Measurements from ENCODE around the gene GLIS1.

GLIS1 gene

DNA sequence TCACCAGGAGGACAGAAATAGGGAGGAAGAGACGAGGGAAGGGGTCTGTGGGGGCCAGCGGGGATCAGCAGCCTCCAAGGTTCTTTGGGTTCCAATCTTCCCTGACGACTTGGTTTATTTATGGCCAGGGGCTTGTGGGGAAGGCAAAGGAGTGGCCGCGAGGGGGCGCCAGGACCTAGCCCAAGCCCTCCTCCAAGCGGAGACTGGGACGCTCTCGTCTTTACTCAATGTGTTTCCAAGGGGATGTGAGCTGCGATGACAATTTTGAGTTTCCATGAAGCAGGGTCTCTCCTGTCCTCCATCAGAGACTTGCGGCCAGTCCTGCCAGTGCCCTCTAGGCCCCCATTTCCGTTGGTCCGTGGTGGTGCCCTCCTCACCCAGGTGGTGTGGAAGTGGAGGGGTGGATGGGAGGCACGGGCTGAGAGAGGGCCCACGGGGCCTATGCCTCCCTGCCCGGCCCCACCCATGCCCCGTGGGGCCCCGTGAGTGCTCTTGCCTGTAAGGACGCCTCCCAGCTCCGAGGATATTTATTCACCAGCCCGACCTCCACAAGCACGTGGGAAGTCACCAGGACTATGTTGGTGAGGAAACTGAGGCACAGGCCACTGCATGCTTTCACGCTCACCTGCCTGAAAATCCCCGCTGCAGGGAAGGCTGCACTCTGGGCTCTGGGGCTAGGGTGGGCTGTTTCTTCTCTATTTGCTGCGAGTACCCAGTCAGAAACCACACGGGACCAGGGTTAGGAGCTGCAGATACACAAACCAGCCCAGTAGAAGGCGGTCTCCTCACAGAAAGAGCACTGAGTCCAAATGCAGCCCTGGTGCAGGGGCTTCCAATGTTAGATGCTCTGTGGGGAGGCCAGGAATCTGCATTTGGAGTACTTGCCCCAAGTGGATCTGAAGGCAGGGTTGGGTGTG is 253.2 kb downstream of the GLIS1 start:
- DNase-seq (ENCODE audit: low read depth in 3 of 3): peak; percentile 13 to 34 (median 15)

DNA sequence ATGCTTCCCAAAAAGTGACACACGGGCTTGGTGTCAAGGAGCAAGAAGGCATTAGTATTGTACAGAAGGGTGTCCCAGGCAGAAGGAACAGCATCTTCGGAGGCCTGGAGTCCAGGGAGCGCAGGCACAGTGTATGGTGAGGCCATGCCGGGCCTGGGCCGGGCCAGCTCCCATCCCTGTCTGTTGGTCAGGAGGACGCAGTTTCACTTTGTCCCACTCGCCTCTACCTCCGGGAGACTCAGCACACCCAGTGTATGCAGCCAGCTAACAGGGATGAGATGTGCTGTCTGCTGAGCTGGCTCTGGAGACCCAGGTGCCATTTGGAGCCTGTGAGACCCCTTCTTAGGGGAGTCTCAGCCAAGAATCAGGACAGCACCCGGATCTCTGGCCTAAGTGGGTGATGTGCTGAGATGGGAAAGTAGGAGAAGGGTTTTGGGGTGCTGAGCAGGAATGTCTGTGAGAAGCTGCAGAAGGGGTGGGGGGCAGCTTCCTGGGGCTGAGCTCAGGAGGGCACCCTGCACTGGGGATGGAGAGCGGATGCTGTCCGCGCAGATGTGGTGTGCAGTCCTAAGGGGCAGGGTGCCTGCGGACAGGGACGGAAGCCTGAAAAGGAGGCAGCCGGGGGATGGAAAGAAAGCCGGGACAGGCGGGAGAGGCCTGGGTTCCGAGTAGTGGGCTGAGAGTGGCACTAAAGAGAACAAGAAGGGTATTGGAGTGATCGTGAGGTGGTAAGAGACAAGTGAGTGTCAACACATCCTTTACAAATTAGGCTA is 254.1 kb downstream of the GLIS1 start:
- DNase-seq (ENCODE audit: low read depth in 3 of 3): no peak

DNA sequence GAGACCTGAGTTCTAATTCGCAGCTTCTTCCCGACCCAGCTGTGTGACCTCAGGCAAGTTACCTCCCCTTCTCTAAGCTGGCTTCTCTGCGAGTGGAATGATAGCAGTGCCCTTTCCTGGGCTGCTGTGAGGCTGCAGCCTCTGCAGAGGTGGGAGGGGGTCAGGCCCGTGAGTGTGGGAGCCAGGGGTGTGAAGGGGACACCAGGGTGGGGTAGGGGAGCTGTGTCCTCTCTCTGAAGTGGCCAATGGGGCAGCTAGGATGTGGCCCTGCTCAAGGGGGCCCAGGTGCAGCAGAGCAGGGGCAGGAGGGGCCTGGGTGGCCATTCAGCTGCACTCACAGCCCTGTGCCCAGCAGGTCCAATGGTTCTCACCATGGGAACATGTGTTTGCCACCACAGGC is 255.3 kb downstream of the GLIS1 start:
- DNase-seq (ENCODE audit: low read depth in 3 of 3): no peak

DNA sequence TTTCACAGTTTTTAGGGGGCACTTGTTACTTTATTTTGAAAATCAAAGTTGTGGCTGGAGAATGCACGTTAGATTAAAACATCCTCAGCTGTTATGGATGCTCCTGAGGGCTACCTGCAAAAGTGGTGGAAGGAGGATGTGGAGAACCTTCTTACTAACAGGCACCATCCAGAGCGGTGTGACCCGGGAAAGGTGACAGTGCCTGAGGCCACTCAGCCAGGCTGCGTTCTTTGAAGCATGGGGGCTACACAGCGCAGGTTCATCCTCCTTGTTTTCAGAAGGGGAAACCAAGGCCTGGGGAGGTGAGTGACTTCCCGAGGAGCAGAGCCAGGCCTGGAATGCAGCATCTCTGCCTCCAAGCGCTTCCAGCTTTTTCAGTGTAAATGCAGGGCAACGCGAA is 255.8 kb downstream of the GLIS1 start:
- DNase-seq (ENCODE audit: low read depth in 3 of 3): no peak

DNA sequence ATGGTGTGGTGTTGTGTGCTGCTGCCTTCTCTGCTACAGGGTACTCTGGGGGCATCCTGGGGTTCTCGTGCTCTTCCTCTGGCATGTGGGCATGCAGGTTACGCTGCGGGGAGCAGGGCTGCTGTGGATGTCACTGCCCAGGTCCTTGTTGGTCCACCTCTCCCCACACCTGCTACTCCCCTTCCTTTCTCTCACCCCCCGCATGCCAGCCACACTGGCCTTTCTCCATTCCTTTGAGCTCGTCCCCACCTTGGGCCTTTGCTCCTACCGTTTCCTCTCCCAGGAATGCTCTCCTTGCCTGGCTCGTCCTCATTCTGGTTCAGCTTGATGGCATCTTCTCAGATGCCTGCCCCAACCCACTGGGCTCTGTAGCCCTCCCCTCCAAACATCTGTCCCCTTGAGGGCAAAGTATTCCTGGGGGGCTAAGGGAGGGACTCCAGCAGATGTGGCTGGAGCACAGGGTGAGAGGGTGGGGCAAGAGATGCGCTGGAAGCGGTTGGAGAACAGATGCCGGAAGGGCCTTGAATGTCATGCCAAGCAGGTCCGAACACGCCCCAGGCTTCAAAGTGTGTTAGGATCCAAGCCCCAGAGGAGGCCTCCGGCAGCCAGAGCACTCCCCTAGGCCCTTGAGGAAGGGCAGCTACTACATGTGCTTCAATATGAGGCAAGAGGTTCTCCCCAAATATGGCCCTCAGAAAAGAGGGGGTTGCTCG is 256.4 kb downstream of the GLIS1 start:
- no peak for DNase-seq (ENCODE audit: low read depth in 3 of 3)

DNA sequence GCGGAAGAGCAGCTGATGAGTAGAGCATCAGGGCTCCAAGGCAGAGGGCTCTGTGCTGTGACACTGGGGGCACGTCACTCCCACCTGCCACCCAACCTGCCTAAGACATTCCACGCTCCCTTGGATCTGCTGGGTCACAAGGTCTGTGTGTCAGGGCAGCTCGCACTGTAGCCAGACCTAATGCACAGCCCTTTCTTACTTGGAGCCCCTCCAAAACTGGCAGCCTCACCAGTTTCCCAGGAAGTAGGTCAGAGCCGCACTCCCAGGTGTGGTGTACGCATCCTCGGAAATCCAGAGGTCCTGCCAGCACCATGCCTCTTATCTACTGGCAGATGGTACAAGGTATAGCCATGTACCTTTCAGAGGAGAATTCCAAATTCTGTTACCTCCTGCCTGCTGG is 257.5 kb downstream of the GLIS1 start:
- no peak for DNase-seq (ENCODE audit: low read depth in 3 of 3)

DNA sequence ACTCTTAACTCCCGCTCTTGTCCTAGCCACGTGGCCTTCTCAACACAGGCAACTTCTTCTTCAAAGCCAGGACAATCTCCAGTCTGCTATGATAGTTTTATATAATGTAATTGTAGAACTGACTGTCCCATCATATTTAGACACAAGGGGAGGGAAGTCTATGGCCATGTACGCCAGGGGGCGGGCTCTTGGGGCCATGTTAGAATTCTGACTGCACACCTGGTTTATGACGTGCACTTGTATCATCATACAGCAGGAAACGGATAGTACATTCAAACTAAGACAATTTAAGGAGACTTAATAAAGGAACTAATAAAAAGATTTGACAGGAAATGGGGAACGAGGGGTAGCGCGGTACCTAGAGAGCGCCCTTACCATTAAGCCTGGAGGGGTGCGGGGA is 258.3 kb downstream of the GLIS1 start:
- DNase-seq (ENCODE audit: low read depth in 3 of 3): no peak

DNA sequence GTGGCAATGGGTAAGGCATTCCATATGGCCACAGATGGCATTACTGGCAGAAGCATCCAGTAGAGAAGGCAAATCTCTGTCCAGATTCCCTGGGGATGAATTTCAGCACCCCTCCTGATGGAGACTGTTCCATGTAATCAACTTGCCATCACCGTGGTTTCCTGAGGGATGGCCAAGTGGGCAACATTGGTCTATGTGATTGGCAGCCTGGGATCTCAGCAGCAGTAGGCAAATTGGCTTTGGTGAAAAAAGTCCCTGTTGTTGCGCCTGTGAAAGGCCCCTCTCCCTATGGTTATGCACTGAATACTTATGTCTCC is 260.5 kb downstream of the GLIS1 start:
- DNase-seq (ENCODE audit: low read depth in 3 of 3): no peak

DNA sequence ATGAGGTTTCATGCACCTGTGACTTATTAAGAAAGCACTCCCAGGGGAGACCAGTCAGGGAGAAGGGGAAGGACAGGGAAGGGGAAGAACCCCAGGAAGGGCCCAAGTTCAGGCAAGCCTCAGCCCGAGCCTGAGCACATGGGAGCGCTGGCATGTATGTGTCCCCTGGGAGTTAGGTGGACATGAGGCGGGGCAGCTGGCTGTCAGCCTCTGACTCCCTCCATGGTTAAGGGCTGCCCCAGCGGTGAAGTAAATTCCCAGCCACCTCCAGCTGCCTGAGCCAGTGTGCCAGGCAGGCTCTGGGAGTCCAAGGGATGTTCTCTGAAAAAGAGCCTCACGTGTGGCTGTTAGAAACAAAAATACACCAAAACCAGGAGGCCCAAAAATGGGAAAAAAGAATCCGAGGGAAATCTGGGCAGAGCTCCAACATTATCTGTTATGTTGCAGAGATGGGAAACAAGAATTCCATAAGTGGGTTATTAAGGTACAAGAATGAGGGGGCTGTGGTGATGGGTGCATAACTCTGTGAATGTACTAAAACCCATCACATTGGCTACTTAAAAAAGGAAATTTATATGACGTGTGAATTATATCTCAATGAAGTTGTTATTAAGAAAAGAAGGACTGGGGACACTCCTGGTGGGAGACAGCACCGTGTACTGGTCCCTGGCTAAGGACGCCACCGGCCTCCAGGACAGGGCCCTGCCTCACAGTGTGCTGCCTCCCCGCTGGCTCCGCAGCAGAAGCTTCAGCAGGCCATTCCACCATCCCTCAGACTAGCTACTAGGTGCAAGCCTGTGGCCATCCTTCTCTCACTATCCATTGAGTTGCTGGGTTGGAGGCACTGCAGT is 261.1 kb downstream of the GLIS1 start:
- no peak for DNase-seq (ENCODE audit: low read depth in 3 of 3)

DNA sequence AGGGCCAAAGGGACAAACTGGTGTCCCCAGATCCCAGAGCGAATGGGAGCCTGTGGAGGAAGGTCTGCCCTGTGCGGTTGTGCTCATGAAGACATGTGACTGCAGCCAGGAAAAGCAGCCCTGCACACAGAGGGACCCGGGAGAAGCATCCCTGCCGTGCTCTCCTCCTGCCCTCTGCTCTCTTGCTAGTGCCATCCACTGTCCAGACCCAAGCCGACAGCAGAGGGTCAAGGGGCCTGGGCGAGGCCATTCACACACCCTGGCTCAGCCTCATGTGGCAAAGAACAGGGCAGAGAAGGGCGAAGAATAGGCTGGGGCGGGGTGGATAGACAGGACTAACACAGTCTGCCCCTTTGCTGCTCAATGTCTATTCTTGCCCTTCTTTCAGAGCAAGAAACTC is 262.4 kb downstream of the GLIS1 start:
- no peak for DNase-seq (ENCODE audit: low read depth in 3 of 3)

DNA sequence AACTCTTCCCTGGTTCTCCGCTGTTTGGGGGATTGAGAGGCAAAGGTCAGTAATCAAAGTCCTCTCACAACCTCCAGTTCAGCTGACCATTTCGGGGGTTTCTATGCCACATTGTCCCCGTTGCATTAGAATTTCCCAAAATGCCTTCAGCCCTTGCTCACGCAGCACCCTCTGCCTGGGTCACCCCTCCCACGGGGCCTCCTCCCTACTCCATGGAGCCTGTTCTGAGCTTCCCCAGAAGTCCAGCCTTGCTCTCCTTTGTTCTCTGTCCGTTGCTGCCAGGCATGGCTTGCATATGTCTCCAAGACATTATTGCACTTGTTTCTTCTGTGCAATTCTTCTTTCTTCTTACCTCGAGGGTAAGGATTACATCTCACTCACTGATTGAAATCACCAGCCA is 263.3 kb downstream of the GLIS1 start:
- no peak for DNase-seq (ENCODE audit: low read depth in 3 of 3)

DNA sequence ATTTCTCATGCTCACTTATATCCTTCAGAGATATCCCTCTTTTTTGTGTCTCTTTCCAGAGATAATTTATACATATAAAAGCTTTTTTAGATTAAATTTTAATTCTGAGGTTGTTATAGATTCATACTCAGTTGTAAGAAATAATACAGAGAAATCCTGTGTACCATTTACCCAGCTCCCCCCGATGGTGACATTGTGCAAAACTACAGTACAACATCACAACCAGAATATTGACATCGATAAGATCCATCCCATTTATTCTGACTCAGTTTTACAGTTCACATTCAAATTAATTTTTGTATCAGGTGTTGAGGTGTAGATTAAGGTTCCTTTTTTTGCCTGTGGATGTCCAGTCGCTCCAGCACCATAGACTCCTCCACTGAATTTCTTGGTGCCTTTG is 265.5 kb downstream of the GLIS1 start:
- DNase-seq (ENCODE audit: low read depth in 3 of 3): no peak

DNA sequence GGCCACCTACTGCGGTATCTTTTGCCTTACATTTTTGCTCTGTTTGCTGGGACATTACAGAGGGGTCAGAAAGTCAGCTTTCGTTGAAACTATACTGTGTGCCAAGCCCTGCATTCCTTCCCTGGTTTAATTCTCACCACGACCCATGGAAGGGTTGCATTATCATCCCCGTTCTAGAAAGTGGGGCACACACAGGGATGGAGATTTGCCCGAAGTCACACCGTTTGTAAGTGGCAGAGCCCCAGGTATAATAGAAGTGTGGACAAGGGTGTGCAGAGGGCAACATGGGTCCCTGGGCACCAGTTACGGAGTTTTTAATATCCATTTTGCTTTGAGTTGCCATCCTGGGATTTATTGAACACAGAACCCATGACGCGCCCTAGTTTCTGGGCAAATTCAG is 268.0 kb downstream of the GLIS1 start:
- no peak for DNase-seq (ENCODE audit: low read depth in 3 of 3)

DNA sequence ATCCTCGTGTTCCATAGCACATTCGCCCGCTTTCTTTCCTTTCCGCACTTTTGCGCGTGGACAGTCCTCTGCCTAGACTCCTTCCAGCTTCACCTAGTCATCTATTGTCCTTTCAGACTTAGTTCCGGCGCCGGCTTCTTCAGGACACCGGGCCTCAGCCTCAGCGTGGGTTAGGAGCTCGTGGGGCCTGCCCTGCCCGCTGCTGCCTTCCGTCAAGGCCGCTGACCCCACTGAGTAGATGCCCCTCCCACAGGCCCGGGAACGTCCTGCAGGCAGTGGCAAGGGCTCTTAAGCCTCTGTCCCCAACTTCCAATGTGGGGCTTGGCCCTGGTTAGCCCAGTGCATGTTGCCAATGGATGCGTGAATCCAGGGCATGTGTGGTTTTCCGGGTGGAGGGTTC is 268.4 kb downstream of the GLIS1 start:
- no peak for DNase-seq (ENCODE audit: low read depth in 3 of 3)

DNA sequence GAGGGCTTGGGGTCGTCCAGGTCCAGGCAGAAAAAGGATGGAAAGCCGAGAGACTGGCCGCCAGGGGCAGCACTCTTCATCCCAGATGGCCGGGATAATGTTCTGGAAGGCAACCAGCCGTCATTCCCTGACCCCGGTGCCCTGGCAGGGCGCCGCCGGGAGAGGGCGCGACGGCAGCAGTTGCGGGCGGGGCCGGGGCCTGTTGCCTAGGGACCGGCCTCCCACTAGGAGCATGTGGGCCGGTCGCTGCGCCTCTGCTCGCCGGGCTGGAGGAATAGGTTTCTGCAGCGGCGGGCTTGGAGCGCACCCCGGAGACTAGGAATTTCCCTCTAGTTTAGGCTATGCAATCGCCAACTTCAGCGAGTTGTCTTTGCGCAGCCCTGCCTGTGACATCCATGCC is 268.8 kb downstream of the GLIS1 start:
- DNase-seq (ENCODE audit: low read depth in 3 of 3): no peak

DNA sequence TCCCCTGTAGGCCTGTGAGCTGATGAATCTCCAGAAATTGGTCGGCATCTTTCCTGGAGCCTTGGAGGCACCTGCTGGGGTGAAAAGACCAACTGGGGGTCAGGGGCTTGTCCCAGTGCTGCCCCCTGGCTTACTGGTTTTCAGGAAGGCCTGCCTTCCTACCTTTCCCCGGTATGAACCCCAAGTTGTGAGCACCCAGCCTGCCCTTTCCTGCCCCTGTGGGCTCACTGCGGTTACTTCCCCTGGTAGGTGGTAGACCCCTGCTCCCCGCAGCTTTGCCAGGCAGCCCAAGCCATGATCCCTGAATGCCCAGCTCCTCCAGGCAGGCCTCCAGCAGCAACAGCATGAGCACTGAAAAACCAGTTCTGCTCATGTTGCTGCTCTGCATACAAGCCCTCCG is 269.6 kb downstream of the GLIS1 start:
- DNase-seq (ENCODE audit: low read depth in 3 of 3): no peak

DNA sequence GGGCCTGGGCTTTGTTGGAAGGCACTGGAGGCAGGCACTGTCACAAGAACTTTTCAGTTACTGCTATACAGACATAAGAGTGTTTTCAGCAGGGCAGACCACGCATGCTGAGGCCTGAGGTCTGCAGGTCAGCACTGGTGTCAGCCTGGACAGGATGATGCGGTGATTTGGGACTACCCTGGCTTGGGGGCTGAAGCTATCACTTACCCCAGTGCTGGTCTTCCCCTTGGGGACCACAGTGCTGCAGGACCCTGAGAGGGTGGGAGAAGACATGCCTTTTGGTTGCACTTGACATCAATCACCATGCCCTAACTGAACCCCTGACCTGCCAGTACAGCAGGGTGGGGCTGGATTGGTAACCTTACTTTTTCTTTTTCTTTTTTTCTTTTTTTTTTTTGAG is 270.6 kb downstream of the GLIS1 start:
- no peak for DNase-seq (ENCODE audit: low read depth in 3 of 3)

DNA sequence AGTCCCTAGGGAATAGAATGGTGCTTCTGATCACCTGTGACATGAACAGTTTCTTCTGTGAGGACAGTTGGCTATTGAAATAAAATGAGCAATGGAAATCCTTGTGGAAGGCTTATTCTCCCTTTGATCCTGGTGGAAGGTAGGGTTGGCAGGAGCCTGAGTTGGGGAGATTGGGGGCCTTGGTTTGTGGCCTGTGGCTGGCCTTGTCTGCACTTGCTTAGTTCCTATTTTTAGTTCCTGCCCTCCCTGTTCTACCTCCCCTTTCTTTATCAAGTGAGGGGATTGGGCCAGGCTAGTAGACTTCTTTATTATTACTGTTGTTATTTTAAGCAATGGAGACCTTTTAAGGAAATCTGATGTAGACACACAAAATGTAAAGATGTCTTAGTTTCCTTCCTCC is 271.6 kb downstream of the GLIS1 start:
- DNase-seq (ENCODE audit: low read depth in 3 of 3): no peak

DNA sequence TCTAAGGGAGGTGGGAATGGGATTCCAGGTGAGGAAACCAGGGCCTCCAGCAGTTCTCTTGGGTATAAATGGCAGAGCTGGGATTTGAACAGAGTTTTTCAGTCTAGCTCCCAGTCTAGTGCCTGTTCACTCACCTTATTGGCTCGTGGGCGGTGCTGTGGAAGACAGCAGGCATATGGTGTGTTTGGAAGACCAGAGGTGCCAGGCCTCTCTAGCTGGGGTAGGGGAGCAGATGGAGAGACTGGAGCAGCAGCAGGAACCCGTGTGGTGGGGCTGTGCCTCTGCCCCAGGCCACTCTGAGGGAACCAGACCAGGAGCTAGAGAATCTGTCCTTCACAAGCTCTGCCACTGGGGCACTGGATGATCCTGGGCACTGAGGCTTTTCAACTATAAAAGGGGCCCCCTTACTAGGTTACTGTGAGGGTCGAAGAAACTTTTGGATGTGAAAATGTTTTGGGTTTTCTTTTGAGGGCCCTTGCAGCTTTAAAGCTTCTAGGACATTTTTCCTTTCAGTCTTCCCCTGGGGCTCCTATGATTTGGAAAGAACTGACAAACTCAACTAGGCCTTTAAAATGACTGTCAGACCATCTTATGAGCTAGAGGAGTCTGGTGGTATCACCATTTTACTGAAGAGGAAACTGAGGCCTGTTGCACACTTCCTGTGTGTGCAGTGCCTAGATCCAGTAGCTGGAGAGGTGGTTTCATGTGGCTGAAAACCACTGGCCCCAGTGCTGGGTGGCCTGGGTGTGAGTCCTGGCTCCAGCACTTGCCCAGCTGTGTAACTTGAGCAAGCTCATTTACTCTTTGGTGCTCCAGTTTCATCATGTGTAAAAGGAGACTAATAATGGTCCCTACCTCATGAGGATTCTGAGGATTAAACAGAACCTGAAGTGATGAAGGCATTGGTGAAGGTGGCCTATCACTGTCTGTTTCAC is 273.7 kb downstream of the GLIS1 start:
- DNase-seq (ENCODE audit: low read depth in 3 of 3): no peak

Measured in stimulated activated CD4-positive, alpha-beta T cell treated with anti-CD3 and anti-CD28 coated beads, TNF-alpha, amount 100 ng/mL, for 4 hours (primary cell).